IMR-90 (cell line): ENCODE results near the gene GARNL3. TPM values are rescaled to one million over a fixed set of nuclear protein-coding genes. Genes with fewer than 3 reads are reported as not detected.

ENCODE experiments used
- ATAC-seq: fragments of 200-7000 bp; cut with Tn5 transposase; 2 replicates; pipeline ENCODE4 v1.9.1; 2020; ENCODE audit warnings: low read depth, mild to moderate bottlenecking, moderate library complexity
- BruUV-seq: library from RNA; stranded (reverse); fragments of 400-500 nt; replicated peaks from 2 replicates; lab custom pipeline; 2021; lab: Mats Ljungman, UMichigan
- CTCF ChIA-PET: fragments of 300-600 bp; formaldehyde crosslinking; extraction: SDS; loops from one replicate; lab custom pipeline; 2021; ENCODE audit warnings: antibody characterized with exemption; lab: Yijun Ruan, JAX
- POLR2A ChIA-PET: fragments of 300-600 bp; sonication (Branson Sonifier 250); formaldehyde crosslinking; loops from one replicate; lab custom pipeline; 2022; ENCODE audit warnings: antibody characterized with exemption; ENCODE audit not compliant: unreplicated experiment; lab: Charles Lee
- DNase-seq: peaks from one replicate; pipeline ENCODE4 v3.0.0; 2013
- H2AFZ ChIP-seq: replicated peaks from 2 replicates; pipeline ENCODE3; 2013; ENCODE audit warnings: low read length, mild to moderate bottlenecking; ENCODE audit not compliant: poor library complexity
- H2AK5ac ChIP-seq: 2 replicates; pipeline ENCODE4 v1.6.1; 2013; ENCODE audit warnings: low read depth, low read length, inconsistent platforms
- H2AK9ac ChIP-seq: replicated peaks from 2 replicates; pipeline ENCODE3; 2013; ENCODE audit warnings: mild to moderate bottlenecking, low read depth, low read length, moderate library complexity; ENCODE audit not compliant: poor library complexity
- H2BK120ac ChIP-seq: 2 replicates; pipeline ENCODE4 v1.6.1; 2013; ENCODE audit warnings: low read depth, low read length, inconsistent platforms
- H2BK15ac ChIP-seq: 3 replicates; pipeline ENCODE4 v1.6.1; 2013; ENCODE audit warnings: low read depth, low read length, inconsistent platforms
- H2BK20ac ChIP-seq: 2 replicates; pipeline ENCODE4 v1.6.1; 2013; ENCODE audit warnings: low read depth, mild to moderate bottlenecking, inconsistent platforms, low read length, moderate library complexity
- H2BK5ac ChIP-seq: 2 replicates; pipeline ENCODE4 v1.6.1; 2013; ENCODE audit warnings: mild to moderate bottlenecking, low read depth, low read length, inconsistent platforms; ENCODE audit not compliant: poor library complexity, severe bottlenecking
- H3K14ac ChIP-seq: replicated peaks from 2 replicates; pipeline ENCODE4 v1.6.1; 2013; ENCODE audit warnings: low read depth, low read length, inconsistent platforms
- H3K18ac ChIP-seq: 2 replicates; pipeline ENCODE4 v1.6.1; 2013; ENCODE audit warnings: low read depth, low read length, control low read depth
- H3K23ac ChIP-seq: 2 replicates; pipeline ENCODE4 v1.6.1; 2013; ENCODE audit warnings: low read depth, low read length, inconsistent platforms
- H3K27ac ChIP-seq: 2 replicates; pipeline ENCODE4 v1.5.1; 2013; ENCODE audit warnings: mild to moderate bottlenecking, control low read depth, low read length; ENCODE audit not compliant: insufficient read depth
- H3K27me3 ChIP-seq: 2 replicates; pipeline ENCODE4 v1.6.1; 2013; ENCODE audit warnings: low read length; ENCODE audit not compliant: control insufficient read depth, insufficient read depth
- H3K36me3 ChIP-seq: 2 replicates; pipeline ENCODE4 v1.6.1; 2013; ENCODE audit warnings: low read length, mixed read lengths; ENCODE audit not compliant: control insufficient read depth, insufficient read depth
- H3K4ac ChIP-seq: 2 replicates; pipeline ENCODE4 v1.6.1; 2013; ENCODE audit warnings: low read depth, low read length, inconsistent platforms
- H3K4me1 ChIP-seq: 2 replicates; pipeline ENCODE4 v1.6.1; 2013; ENCODE audit warnings: low read length, mixed read lengths; ENCODE audit not compliant: control insufficient read depth, insufficient read depth
- H3K4me2 ChIP-seq: 2 replicates; pipeline ENCODE4 v1.6.1; 2013; ENCODE audit warnings: low read depth, mild to moderate bottlenecking, control low read depth, low read length, moderate library complexity
- H3K4me3 ChIP-seq: 2 replicates; pipeline ENCODE4 v1.5.1; 2013; ENCODE audit warnings: low read depth, mild to moderate bottlenecking, control low read depth, low read length, moderate library complexity; ENCODE audit not compliant: insufficient read depth
- H3K56ac ChIP-seq: 2 replicates; pipeline ENCODE4 v1.6.1; 2013; ENCODE audit warnings: low read length, inconsistent platforms; ENCODE audit not compliant: insufficient read depth; ENCODE audit errors: extremely low read depth
- H3K79me1 ChIP-seq, 2 experiments: 2 replicates each; pipeline ENCODE4 v1.6.1; 2013; ENCODE audit warnings: low read length in 2 of 2, inconsistent platforms in 1 of 2, low read depth in 1 of 2
- H3K9ac ChIP-seq: 2 replicates; pipeline ENCODE4 v1.6.1; 2013; ENCODE audit warnings: low read depth, low read length, control low read depth
- H3K9me1 ChIP-seq: 2 replicates; pipeline ENCODE4 v1.6.1; 2013; ENCODE audit warnings: low read length, inconsistent platforms; ENCODE audit not compliant: insufficient read depth
- H3K9me3 ChIP-seq: 2 replicates; pipeline ENCODE4 v1.6.1; 2013; ENCODE audit warnings: low read length; ENCODE audit not compliant: control insufficient read depth, insufficient read depth
- H4K20me1 ChIP-seq: 2 replicates; pipeline ENCODE4 v1.6.1; 2013; ENCODE audit warnings: low read length, inconsistent platforms; ENCODE audit not compliant: insufficient read depth
- H4K5ac ChIP-seq: 2 replicates; pipeline ENCODE4 v1.6.1; 2013; ENCODE audit warnings: mild to moderate bottlenecking, low read depth, low read length, control low read depth
- H4K8ac ChIP-seq, 2 experiments: 2 replicates each; pipeline ENCODE4 v1.6.1; 2013; ENCODE audit warnings: low read depth in 2 of 2, low read length in 2 of 2, control low read depth in 1 of 2, inconsistent platforms in 1 of 2
- H4K91ac ChIP-seq: 2 replicates; pipeline ENCODE4 v1.6.1; 2013; ENCODE audit warnings: low read depth, low read length, inconsistent platforms; ENCODE audit not compliant: insufficient read depth
- CEBPB ChIP-seq: IDR thresholded peaks from 2 replicates; pipeline ENCODE4 v1.6.1; 2012; ENCODE audit warnings: low read depth, low read length, improper control_type of control experiment
- RAD21 ChIP-seq: IDR thresholded peaks from 2 replicates; pipeline ENCODE4 v1.6.1; 2012; ENCODE audit warnings: low read length, improper control_type of control experiment
- RCOR1 ChIP-seq: IDR thresholded peaks from 2 replicates; pipeline ENCODE4 v1.6.1; 2012; ENCODE audit warnings: mild to moderate bottlenecking, low read length, improper control_type of control experiment; ENCODE audit not compliant: insufficient replicate concordance
- WGBS, 2 experiments: methylation state at CpG; one replicate each; pipeline versions ENCODE4 v1.1.5 to v1.1.7; 2013; ENCODE audit warnings: missing lambda C conversion rate in 2 of 2; ENCODE audit not compliant: insufficient read length in 1 of 2; ENCODE audit errors: extremely low coverage in 2 of 2; 5-methylcytosine and 5-hydroxymethylcytosine counted together
- dilution Hi-C: fragments of 300-500 bp; cut with HindIII; formaldehyde crosslinking; loops from one replicate; pipeline ENCODE4 v1.14.3; 2018; ENCODE audit warnings: low sequenced_read_pairs; ENCODE audit not compliant: unreplicated experiment
- in situ Hi-C: fragments of 300-500 bp; cut with MboI; formaldehyde crosslinking; loops from 3 replicates; pipeline ENCODE4 v1.14.3; 2019; ENCODE audit warnings: low sequenced_read_pairs, inconsistent platforms, mixed read lengths
- intact Hi-C: fragments of 100-400 bp; cut with micrococcal nuclease; formaldehyde crosslinking; loops from 2 replicates; pipeline ENCODE4 v1.10.0; 2022
- polyA plus RNA-seq, 3 experiments: library from polyadenylated mRNA; depleted of rRNA; stranded (reverse); fragments of >200 nt; gene quantifications; 2 replicates each; pipeline ENCODE4 v1.2.3, GENCODE V29; 2012; ENCODE audit warnings: low replicate concordance in 1 of 3
- total RNA-seq: library from RNA; depleted of rRNA; stranded (reverse); fragments of >200 nt; gene quantifications from 2 replicates; pipeline ENCODE4 v1.2.3, GENCODE V29; 2012
- TF ChIP-seq, protein P1 (sequence below): fragments of 150-350 bp; IDR thresholded peaks from 2 replicates; pipeline ENCODE4 v1.6.1; 2016; ENCODE audit warnings: low read depth, mild to moderate bottlenecking, low read length, moderate library complexity, borderline replicate concordance
- TF ChIP-seq, protein P2 (sequence below): conservative IDR thresholded peaks from 2 replicates; pipeline ENCODE4 v1.5.1; 2012; ENCODE audit warnings: mild to moderate bottlenecking, low read depth, low read length, improper control_type of control experiment

GARNL3 gene
- total and polyA plus RNA-seq, 2 of the 4 experiments (the other 2 are of a cell fraction) = 1.9 to 5.0 TPM

DNA sequence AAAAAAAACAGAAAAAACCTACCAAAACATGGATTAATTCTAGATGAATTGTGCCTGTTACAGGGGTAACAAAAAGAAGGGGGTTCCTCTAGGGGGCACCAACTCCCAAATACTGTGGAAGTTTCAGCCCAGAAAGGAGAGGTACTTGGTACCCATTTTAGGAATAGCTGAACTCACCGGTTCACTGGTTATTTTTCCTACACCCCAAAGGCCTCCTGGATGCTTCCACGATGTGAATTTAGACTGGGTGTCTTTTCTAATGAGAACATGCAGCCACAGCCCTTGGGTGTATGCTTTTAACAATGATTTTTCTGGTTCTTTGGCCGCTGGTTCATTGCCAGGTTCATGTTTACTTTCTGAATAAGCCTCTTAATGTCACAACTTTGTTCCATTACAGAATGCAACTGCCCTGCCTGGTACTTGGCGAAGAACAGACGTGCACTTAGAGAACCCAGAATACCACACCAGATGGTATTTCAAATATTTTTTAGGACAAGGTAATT lies 46.7 kb downstream of the GARNL3 start:
- H4K5ac ChIP-seq = no peak overlapping the region
- H2AFZ ChIP-seq = peak overlapping the region; percentile 67
- H3K4me1 ChIP-seq = peaks cover 5% of the 10 kb centered on the region
- BruUV-seq = no TSS peak
- peak overlapping the region in 1 of 2 experiments; percentile 22; a peak in 1 of 4 replicates for H4K8ac ChIP-seq
- H3K27me3 ChIP-seq = no peaks in the 10 kb centered on the region
- no peak overlapping the region for H3K14ac ChIP-seq
- H3K18ac ChIP-seq = no peak overlapping the region
- DNase-seq = peak; percentile 36
- intact Hi-C loops (no loop called here), dilution Hi-C loops (no loop called here), in situ Hi-C loops (no loop called here)
- CTCF ChIA-PET = interaction anchor here (0.6 kb wide), 1 partner anchor 86 kb away, joined by 5 read pairs; the partner anchor contains the start of gene SLC2A8
- no peaks in the 10 kb centered on the region for H3K9me3 ChIP-seq
- H2BK120ac ChIP-seq = no peak overlapping the region
- no peak overlapping the region for H2AK5ac ChIP-seq
- H2AK9ac ChIP-seq = no peak overlapping the region
- ATAC-seq = peak; percentile 48
- no peaks in the 10 kb centered on the region for H3K36me3 ChIP-seq
- no peaks in the 10 kb centered on the region for H3K9me1 ChIP-seq
- no peak overlapping the region for H3K27ac ChIP-seq
- H2BK15ac ChIP-seq = no peak overlapping the region
- H4K20me1 ChIP-seq = no peaks in the 10 kb centered on the region
- no peak overlapping the region for H3K56ac ChIP-seq
- WGBS, 2 experiments = no CpG with 5 or more reads among the region's 5 CpGs
- POLR2A ChIA-PET = no interaction called here
- H3K4me3 ChIP-seq = no peak overlapping the region
- no peak overlapping the region for H3K9ac ChIP-seq
- no peak overlapping the region for H4K91ac ChIP-seq
- TF ChIP-seq, protein P1, sequence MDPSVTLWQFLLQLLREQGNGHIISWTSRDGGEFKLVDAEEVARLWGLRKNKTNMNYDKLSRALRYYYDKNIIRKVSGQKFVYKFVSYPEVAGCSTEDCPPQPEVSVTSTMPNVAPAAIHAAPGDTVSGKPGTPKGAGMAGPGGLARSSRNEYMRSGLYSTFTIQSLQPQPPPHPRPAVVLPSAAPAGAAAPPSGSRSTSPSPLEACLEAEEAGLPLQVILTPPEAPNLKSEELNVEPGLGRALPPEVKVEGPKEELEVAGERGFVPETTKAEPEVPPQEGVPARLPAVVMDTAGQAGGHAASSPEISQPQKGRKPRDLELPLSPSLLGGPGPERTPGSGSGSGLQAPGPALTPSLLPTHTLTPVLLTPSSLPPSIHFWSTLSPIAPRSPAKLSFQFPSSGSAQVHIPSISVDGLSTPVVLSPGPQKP = no peak
- TF ChIP-seq RAD21 = peak; percentile 31; the same call in 1 of the 2 replicates
- TF ChIP-seq RCOR1 = no peak
- TF ChIP-seq CEBPB = peak; percentile 18; the same call in 1 of the 2 replicates
- TF ChIP-seq, protein P2, sequence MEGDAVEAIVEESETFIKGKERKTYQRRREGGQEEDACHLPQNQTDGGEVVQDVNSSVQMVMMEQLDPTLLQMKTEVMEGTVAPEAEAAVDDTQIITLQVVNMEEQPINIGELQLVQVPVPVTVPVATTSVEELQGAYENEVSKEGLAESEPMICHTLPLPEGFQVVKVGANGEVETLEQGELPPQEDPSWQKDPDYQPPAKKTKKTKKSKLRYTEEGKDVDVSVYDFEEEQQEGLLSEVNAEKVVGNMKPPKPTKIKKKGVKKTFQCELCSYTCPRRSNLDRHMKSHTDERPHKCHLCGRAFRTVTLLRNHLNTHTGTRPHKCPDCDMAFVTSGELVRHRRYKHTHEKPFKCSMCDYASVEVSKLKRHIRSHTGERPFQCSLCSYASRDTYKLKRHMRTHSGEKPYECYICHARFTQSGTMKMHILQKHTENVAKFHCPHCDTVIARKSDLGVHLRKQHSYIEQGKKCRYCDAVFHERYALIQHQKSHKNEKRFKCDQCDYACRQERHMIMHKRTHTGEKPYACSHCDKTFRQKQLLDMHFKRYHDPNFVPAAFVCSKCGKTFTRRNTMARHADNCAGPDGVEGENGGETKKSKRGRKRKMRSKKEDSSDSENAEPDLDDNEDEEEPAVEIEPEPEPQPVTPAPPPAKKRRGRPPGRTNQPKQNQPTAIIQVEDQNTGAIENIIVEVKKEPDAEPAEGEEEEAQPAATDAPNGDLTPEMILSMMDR = peak; percentile 33; the same call in 1 of the 2 replicates
- H3K23ac ChIP-seq = no peak overlapping the region
- no peak overlapping the region for H3K4ac ChIP-seq
- H2BK20ac ChIP-seq = no peak overlapping the region
- 0 out of 2 replicates have a peak overlapping the region, but pooled peaks have one; percentile 20 for H3K4me2 ChIP-seq
- no peaks in the 10 kb centered on the region for H3K79me1 ChIP-seq
- no peak overlapping the region for H2BK5ac ChIP-seq
